ENCODE data around the gene ZNF224.
"Not testable (repeated sequence)": the region's sequence is repeated elsewhere in the genome, so short reads cannot be mapped to it uniquely, and the experiment has no call there.

The ZNF224 gene

GRCh38 chr19:44093931-44094765 is at the start of gene ZNF224:
ZNF224 (plus strand) TSS chr19:44094361; CDS start chr19:44097874, 3,513 bp downstream.
- peak; percentile 69 to 76 for DNase-seq (ENCODE audit: low read depth in 2 of 2)

- DNase-seq (ENCODE audit: low read depth in 2 of 2), result no peak
These were observed 43.2 kb upstream of the ZNF224 start for GRCh38 chr19:44050740-44051649.

- DNase-seq (ENCODE audit: low read depth in 2 of 2), result peak; percentile 26 to 46
These were observed 42.3 kb upstream of the ZNF224 start, which contains the start of gene ZNF223 for GRCh38 chr19:44051650-44052402. ZNF223 (plus strand) TSS chr19:44052036; CDS start chr19:44055177, 3,141 bp downstream.

GRCh38 chr19:44055870-44056269 is 38.3 kb upstream of the ZNF224 start:
- DNase-seq (ENCODE audit: low read depth in 2 of 2), result no peak

GRCh38 chr19:44059229-44059628 is 34.9 kb upstream of the ZNF224 start:
- DNase-seq (ENCODE audit: low read depth in 2 of 2), result no peak

GRCh38 chr19:44061038-44061437 is 33.1 kb upstream of the ZNF224 start:
- DNase-seq (ENCODE audit: low read depth in 2 of 2), result no peak

- no peak for DNase-seq (ENCODE audit: low read depth in 2 of 2)
These were observed 27.9 kb upstream of the ZNF224 start for GRCh38 chr19:44066305-44066704.

GRCh38 chr19:44069415-44069814 is 24.7 kb upstream of the ZNF224 start:
- DNase-seq (ENCODE audit: low read depth in 2 of 2), result no peak

GRCh38 chr19:44071824-44072542 is 22.2 kb upstream of the ZNF224 start, which contains the start of gene ZNF284:
ZNF284 (plus strand) TSS chr19:44072159; CDS start chr19:44076390, 4,231 bp downstream.
- DNase-seq (ENCODE audit: low read depth in 2 of 2), result peak; percentile 71 to 74

- no peak for DNase-seq (ENCODE audit: low read depth in 2 of 2)
These were observed 21.4 kb upstream of the ZNF224 start for GRCh38 chr19:44072543-44073401.

GRCh38 chr19:44076325-44076724 is 17.8 kb upstream of the ZNF224 start:
- no peak for DNase-seq (ENCODE audit: low read depth in 2 of 2)

GRCh38 chr19:44092108-44092507 is 2.1 kb upstream of the ZNF224 start:
- DNase-seq (ENCODE audit: low read depth in 2 of 2), result no peak

GRCh38 chr19:44107751-44108150 is 13.6 kb downstream of the ZNF224 start:
- no peak for DNase-seq (ENCODE audit: low read depth in 2 of 2)

GRCh38 chr19:44109458-44109857 is 15.3 kb downstream of the ZNF224 start:
- DNase-seq (ENCODE audit: low read depth in 2 of 2), result no peak

GRCh38 chr19:44111910-44112463 is 17.8 kb downstream of the ZNF224 start:
- no peak for DNase-seq (ENCODE audit: low read depth in 2 of 2)

GRCh38 chr19:44112802-44113137 is 18.6 kb downstream of the ZNF224 start:
- DNase-seq (ENCODE audit: low read depth in 2 of 2), result no peak

- peak; percentile 70 to 80 for DNase-seq (ENCODE audit: low read depth in 2 of 2)
These were observed 19.1 kb downstream of the ZNF224 start, which contains the start of gene ZNF225 for GRCh38 chr19:44113138-44113783. ZNF225 (plus strand) TSS chr19:44113399; CDS start chr19:44115828, 2,429 bp downstream.

- no peak for DNase-seq (ENCODE audit: low read depth in 2 of 2)
These were observed 19.7 kb downstream of the ZNF224 start for GRCh38 chr19:44113784-44114390.

- not testable (repeated sequence) for DNase-seq (ENCODE audit: low read depth in 2 of 2)
These were observed 27.0 kb downstream of the ZNF224 start for GRCh38 chr19:44121162-44121561.

Data from stimulated activated CD8-positive, alpha-beta memory T cell treated with anti-CD3 and anti-CD28 coated beads, Interleukin-15, amount 100 ng/mL, for 4 hours (primary cell).